ENCODE data around the gene TACC2. TPM values are rescaled to one million over a fixed set of nuclear protein-coding genes. Genes with fewer than 3 reads are reported as not detected.

TACC2 gene
- total RNA-seq, 1 donor from 2014 or later: 76.4 TPM

DNA sequence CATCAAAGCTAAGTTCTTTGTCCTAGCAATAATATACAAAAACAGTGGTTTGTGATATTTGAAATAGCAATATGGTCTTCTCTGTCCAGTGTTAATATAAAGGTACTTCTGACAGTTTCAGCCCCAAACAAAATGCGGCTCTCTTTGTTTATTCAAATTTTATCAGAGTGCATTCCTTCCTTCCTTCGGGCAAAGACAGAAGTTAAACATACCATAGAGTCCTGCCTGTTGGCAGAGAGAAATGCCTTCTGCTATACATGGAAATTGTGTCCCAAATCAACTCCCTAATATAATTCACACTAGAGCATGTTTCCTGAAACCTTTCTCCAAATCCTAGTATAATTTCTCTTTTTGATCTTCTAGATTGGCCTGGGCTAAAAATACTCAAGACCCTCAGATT is 39.9 kb upstream of the TACC2 start:
- intact Hi-C loops (cut with DNase I): no loop called here

DNA sequence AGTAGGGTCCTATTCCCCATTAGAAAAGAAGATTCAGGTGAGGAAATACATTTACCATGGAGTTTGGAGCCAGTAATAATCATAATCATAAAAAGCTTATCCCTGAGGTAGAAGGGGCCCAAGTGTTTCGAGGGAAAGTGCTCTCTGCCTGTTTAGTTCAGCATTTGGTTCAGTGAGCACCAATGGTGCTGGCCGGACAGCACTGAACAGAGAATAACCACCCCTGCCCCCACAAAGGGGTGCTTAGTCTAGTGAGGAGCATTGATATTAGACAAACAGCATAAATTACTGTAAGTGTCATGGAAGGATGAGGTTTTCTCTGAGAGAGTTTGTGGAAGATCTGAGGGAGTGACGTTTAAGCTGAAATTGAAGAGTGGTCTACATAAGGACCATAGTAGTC is 39.5 kb upstream of the TACC2 start:
- TF ChIP-seq POLR2AphosphoS5 (IDR thresholded peaks at IDR 0.05; ENCODE audit: insufficient read depth in 1 of 2, low read depth in 1 of 2): no peak
- no peak for TF ChIP-seq POLR2A (IDR thresholded peaks at IDR 0.05)
- TF ChIP-seq, protein P1, sequence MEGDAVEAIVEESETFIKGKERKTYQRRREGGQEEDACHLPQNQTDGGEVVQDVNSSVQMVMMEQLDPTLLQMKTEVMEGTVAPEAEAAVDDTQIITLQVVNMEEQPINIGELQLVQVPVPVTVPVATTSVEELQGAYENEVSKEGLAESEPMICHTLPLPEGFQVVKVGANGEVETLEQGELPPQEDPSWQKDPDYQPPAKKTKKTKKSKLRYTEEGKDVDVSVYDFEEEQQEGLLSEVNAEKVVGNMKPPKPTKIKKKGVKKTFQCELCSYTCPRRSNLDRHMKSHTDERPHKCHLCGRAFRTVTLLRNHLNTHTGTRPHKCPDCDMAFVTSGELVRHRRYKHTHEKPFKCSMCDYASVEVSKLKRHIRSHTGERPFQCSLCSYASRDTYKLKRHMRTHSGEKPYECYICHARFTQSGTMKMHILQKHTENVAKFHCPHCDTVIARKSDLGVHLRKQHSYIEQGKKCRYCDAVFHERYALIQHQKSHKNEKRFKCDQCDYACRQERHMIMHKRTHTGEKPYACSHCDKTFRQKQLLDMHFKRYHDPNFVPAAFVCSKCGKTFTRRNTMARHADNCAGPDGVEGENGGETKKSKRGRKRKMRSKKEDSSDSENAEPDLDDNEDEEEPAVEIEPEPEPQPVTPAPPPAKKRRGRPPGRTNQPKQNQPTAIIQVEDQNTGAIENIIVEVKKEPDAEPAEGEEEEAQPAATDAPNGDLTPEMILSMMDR (IDR thresholded peaks at IDR 0.05): no peak
- Histone ChIP-seq H3K4me1 (no peaks in the 10 kb centered on the region), H3K27me3 (no peaks in the 10 kb centered on the region), H3K27ac (no peak overlapping the region), H3K4me3 (no peak overlapping the region), H3K36me3 (no peaks in the 10 kb centered on the region), H3K9me3 (no peaks in the 10 kb centered on the region)
- DNase-seq (ENCODE audit: extremely low spot score in 2 of 2): no peak
- intact Hi-C loops (cut with DNase I): no loop called here

More for the DNA sequence above, 39.9 kb upstream of the TACC2 start:
- no peaks in the 10 kb centered on the region for H3K9me3 ChIP-seq
- no peak for DNase-seq (ENCODE audit: extremely low spot score in 2 of 2)
- H3K4me3 ChIP-seq: no peak overlapping the region
- no peak overlapping the region for H3K27ac ChIP-seq
- TF ChIP-seq POLR2A (IDR thresholded peaks at IDR 0.05) (no peak), POLR2AphosphoS5 (IDR thresholded peaks at IDR 0.05; ENCODE audit: insufficient read depth in 1 of 2, low read depth in 1 of 2) (no peak)
- TF ChIP-seq, protein P1 (IDR thresholded peaks at IDR 0.05): no peak
- H3K4me1 ChIP-seq: no peaks in the 10 kb centered on the region
- H3K36me3 ChIP-seq: no peaks in the 10 kb centered on the region
- H3K27me3 ChIP-seq: no peaks in the 10 kb centered on the region

DNA sequence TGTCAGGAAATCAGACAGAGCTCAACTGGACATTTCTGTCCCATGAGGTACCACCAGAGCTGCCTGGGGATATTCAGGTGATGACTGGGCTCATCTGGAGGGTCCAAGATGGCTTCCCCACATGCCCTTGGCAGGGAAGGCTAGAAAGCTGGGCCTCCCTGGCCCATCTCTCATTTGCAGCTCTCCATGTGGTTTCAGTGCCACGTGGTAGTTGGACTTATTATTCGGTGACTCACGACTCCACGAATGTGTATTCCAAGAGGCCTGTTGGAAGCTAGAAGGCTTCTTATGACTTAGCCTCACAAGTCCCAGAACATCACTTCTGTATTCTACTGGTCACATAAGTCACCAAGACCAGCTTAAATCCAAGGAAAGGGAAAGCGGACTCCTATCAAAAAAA is 36.7 kb upstream of the TACC2 start:
- H3K9me3 ChIP-seq: no peaks in the 10 kb centered on the region
- no peaks in the 10 kb centered on the region for H3K4me1 ChIP-seq
- H3K27ac ChIP-seq: no peak overlapping the region
- no peak for DNase-seq (ENCODE audit: extremely low spot score in 2 of 2)
- no peak overlapping the region for H3K4me3 ChIP-seq
- H3K36me3 ChIP-seq: peaks cover 0 to 9% of the 10 kb centered on the region in 2 donors
- H3K27me3 ChIP-seq: no peaks in the 10 kb centered on the region
- intact Hi-C loops (cut with DNase I): no loop called here
- no peak for TF ChIP-seq POLR2AphosphoS5 (IDR thresholded peaks at IDR 0.05; ENCODE audit: insufficient read depth in 1 of 2, low read depth in 1 of 2)
- TF ChIP-seq POLR2A (IDR thresholded peaks at IDR 0.05): no peak
- TF ChIP-seq, protein P1 (IDR thresholded peaks at IDR 0.05): no peak

DNA sequence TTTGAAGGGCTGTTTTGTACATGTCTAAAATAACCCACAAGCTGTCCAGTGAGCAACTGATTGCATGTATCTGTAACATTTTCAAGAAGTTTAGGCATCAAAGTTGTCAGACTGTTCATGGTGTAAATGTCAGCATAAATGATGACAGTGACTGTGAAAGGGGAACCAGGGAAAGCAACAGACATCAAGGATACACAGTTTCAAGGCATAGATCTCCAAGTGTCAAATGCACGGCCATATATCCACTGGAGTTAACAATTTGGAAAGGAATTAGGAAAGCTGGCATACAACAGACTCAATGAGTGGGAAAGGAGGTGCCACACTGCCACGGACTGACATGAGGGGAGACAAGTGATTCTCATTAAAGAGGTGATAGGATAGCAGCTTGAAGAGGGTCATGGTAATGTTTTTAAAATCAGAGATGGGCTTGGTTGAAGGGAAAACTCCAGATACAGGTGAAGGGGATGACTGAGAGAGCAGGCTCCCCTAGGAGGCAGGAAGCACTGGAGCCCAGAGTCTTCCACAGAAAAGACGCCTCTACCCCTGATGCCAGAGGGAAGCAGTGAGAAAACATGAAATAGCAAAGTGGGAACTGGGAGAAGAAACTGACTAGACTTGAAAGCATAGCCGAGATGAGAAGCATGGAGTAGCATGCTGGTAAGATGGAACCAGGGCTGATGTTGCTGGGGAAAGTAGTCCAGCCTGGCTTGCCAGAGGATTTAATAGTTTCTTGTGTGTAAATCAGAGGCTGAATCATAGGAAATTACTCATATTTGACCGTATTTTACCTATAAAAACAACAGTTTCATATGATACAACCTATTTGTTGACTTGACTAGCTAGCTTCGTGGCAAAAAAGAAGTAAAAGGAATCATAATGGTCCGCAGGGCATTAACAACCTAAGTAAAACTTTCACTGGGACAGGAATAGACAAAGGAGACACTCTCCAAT is 32.6 kb upstream of the TACC2 start:
- H3K4me3 ChIP-seq: no peak overlapping the region
- no peaks in the 10 kb centered on the region for H3K9me3 ChIP-seq
- H3K4me1 ChIP-seq: no peaks in the 10 kb centered on the region
- H3K36me3 ChIP-seq: peaks cover 0 to 29% of the 10 kb centered on the region in 2 donors
- H3K27me3 ChIP-seq: no peaks in the 10 kb centered on the region
- H3K27ac ChIP-seq: no peak overlapping the region
- intact Hi-C loops (cut with DNase I): no loop called here
- TF ChIP-seq POLR2AphosphoS5 (IDR thresholded peaks at IDR 0.05; ENCODE audit: insufficient read depth in 1 of 2, low read depth in 1 of 2) (no peak), POLR2A (IDR thresholded peaks at IDR 0.05) (no peak)
- TF ChIP-seq, protein P1 (IDR thresholded peaks at IDR 0.05): no peak
- DNase-seq (ENCODE audit: extremely low spot score in 2 of 2): no peak

DNA sequence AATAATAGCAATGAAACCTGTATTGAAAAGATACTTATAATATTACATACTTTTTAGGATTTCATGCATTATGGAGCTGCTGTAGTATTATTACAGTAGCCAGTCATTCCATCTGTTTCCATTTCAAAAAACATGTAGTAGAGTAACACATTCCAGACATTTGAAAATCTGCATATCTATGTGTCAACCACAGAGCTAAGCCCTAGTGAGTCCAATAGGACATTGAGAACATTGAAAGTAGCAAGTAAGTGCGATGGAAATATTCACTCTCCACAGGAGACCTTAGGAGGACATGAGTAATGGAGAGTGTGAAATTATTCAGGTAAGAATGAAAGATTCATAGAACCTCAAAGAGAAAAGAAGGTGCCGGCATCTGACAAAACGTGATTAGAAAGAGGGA is 29.3 kb upstream of the TACC2 start:
- H3K4me1 ChIP-seq: no peaks in the 10 kb centered on the region
- H3K27me3 ChIP-seq: no peaks in the 10 kb centered on the region
- no peak overlapping the region for H3K27ac ChIP-seq
- H3K4me3 ChIP-seq: no peak overlapping the region
- H3K9me3 ChIP-seq: no peaks in the 10 kb centered on the region
- TF ChIP-seq, protein P1 (IDR thresholded peaks at IDR 0.05): no peak
- TF ChIP-seq POLR2AphosphoS5 (IDR thresholded peaks at IDR 0.05; ENCODE audit: insufficient read depth in 1 of 2, low read depth in 1 of 2): no peak
- TF ChIP-seq POLR2A (IDR thresholded peaks at IDR 0.05): no peak
- intact Hi-C loops (cut with DNase I): no loop called here
- peaks cover 0 to 35% of the 10 kb centered on the region in 2 donors for H3K36me3 ChIP-seq
- no peak for DNase-seq (ENCODE audit: extremely low spot score in 2 of 2)

All from vagina (tissue), 2 donors.